ENCODE results near the gene IPO5.
"Not testable (repeated sequence)": the region's sequence is repeated elsewhere in the genome, so short reads cannot be mapped to it uniquely, and the experiment has no call there.

The IPO5 gene

DNA sequence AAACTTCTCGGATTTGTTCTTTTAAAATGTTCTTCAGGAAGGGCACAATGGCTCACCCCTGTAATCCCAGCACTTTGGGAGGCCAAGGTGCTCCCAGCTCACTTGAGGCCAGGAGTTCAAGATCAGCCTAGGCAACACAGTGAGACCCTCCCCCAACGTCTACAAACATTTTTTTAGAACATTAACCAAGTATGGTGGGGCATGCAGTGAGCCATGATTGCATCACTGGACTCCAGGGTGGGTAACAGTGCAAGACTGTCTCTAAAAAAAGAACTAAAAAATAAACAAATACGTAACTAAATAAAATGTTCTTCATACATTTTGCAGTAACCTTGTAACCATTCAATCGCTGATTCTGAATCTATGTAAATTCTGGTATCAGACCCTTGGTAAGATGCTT lies 2.1 kb upstream of the IPO5 start:
- Histone ChIP-seq H3K27me3 (ENCODE audit: control insufficient read depth, insufficient read depth, low read length) (no peaks in the 10 kb centered on the region), H3K36me3 (ENCODE audit: control insufficient read depth, insufficient read depth, low read length) (no peaks in the 10 kb centered on the region), H3K9me3 (ENCODE audit: control insufficient read depth, insufficient read depth, low read depth, low read length) (peaks cover 6% of the 10 kb centered on the region), H3K4me3 (ENCODE audit: low read depth, low read length) (no peak overlapping the region), H3K9ac (ENCODE audit: low read length) (no peak overlapping the region), H3K4me1 (ENCODE audit: control insufficient read depth, insufficient read depth, low read length) (no peaks in the 10 kb centered on the region), H3K27ac (ENCODE audit: low read depth, low read length) (no peak overlapping the region)

DNA sequence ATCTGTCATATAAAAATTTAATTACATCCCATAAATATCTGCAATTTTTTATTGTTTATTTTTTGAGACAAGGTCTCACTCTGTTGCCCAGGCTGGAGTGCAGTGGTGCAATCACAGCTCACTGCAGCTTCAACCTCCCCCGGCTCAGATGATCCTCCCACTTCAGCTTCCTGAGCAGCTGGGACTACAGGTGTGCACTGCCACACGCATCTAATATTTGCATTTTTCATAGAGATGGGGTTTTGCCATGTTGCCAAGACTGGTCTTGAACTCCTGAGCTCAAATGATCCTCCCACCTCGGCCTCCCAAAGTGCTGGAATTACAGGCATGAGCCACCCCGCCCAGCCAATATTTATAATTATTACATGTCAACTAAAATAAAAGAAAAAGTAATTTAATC lies 644 bp upstream of the IPO5 start:
- not testable (repeated sequence) for H3K9ac ChIP-seq (ENCODE audit: low read length); H3K9me3 ChIP-seq (ENCODE audit: control insufficient read depth, insufficient read depth, low read depth, low read length); H3K27me3 ChIP-seq (ENCODE audit: control insufficient read depth, insufficient read depth, low read length); H3K4me3 ChIP-seq (ENCODE audit: low read depth, low read length); H3K4me1 ChIP-seq (ENCODE audit: control insufficient read depth, insufficient read depth, low read length); H3K27ac ChIP-seq (ENCODE audit: low read depth, low read length); H3K36me3 ChIP-seq (ENCODE audit: control insufficient read depth, insufficient read depth, low read length)

DNA sequence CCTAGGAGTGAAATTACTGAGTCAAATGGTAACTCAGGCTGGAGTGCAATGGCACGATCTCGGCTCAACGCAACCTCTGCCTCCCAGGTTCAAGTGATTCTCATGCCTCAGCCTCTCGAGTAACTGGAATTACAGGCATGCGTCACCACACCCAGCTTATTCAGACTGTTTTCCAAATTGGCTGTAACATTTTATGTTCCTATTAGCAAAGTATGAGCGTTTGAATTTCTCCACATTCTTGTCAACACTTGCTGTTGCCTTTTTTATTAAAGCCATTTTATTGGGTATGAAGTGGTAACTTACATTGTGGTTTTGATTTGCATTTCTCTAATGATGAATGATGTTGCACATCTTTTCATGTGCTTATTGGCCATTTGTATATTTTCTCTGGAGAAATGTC lies 7.9 kb downstream of the IPO5 start:
- Histone ChIP-seq H3K9me3 (ENCODE audit: control insufficient read depth, insufficient read depth, low read depth, low read length) (no peaks in the 10 kb centered on the region), H3K4me3 (ENCODE audit: low read depth, low read length) (no peak overlapping the region), H3K27ac (ENCODE audit: low read depth, low read length) (no peak overlapping the region), H3K36me3 (ENCODE audit: control insufficient read depth, insufficient read depth, low read length) (no peaks in the 10 kb centered on the region), H3K27me3 (ENCODE audit: control insufficient read depth, insufficient read depth, low read length) (no peaks in the 10 kb centered on the region), H3K4me1 (ENCODE audit: control insufficient read depth, insufficient read depth, low read length) (no peaks in the 10 kb centered on the region), H3K9ac (ENCODE audit: low read length) (no peak overlapping the region)

DNA sequence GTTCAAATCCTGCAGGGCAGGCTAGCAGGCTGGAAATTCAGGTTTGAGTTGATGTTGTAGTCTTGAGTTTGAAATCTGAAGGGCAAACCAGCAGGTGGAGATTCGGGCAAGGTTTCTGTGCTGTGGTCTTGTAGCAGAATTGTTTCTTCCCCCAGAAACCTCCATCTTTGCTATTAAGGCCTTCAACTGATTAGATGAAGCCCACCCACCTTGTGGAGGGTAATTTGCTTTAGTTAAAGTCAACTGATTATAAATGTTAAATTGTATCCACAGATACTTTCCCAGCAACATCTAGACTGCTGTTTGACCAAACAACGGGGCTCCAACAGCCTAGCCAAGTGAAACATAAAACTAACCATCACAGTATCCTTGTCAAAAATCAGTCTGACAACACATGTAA lies 9.4 kb downstream of the IPO5 start:
- Histone ChIP-seq H3K27ac (ENCODE audit: low read depth, low read length) (no peak overlapping the region), H3K4me3 (ENCODE audit: low read depth, low read length) (no peak overlapping the region), H3K9me3 (ENCODE audit: control insufficient read depth, insufficient read depth, low read depth, low read length) (no peaks in the 10 kb centered on the region), H3K9ac (ENCODE audit: low read length) (no peak overlapping the region), H3K36me3 (ENCODE audit: control insufficient read depth, insufficient read depth, low read length) (no peaks in the 10 kb centered on the region), H3K27me3 (ENCODE audit: control insufficient read depth, insufficient read depth, low read length) (no peaks in the 10 kb centered on the region), H3K4me1 (ENCODE audit: control insufficient read depth, insufficient read depth, low read length) (no peaks in the 10 kb centered on the region)

DNA sequence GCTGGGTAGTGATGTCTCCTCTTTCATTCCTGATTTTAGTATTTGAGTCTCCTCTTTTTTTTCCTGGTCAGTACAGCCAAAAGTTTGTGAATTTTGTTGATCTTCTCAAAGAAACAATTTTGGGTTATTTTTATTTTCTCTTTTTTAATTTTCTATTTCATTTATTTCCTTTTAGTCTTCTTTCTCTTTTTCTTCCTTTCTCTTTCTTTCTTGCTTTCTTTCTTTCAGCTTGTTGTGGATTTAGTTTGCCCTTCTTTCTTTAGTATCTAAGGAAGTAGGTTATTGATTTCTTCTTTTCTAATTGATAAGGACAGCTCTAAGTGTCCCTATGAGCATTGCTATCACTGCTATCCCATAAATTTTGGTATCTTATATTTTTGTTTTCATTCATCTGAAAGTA lies 13.8 kb downstream of the IPO5 start:
- H3K36me3 ChIP-seq (ENCODE audit: control insufficient read depth, insufficient read depth, low read length) = no peaks in the 10 kb centered on the region
- no peaks in the 10 kb centered on the region for H3K4me1 ChIP-seq (ENCODE audit: control insufficient read depth, insufficient read depth, low read length)
- no peaks in the 10 kb centered on the region for H3K27me3 ChIP-seq (ENCODE audit: control insufficient read depth, insufficient read depth, low read length)
- H3K9me3 ChIP-seq (ENCODE audit: control insufficient read depth, insufficient read depth, low read depth, low read length) = no peaks in the 10 kb centered on the region
- H3K9ac ChIP-seq (ENCODE audit: low read length) = no peak overlapping the region
- H3K4me3 ChIP-seq (ENCODE audit: low read depth, low read length) = no peak overlapping the region
- H3K27ac ChIP-seq (ENCODE audit: low read depth, low read length) = no peak overlapping the region

DNA sequence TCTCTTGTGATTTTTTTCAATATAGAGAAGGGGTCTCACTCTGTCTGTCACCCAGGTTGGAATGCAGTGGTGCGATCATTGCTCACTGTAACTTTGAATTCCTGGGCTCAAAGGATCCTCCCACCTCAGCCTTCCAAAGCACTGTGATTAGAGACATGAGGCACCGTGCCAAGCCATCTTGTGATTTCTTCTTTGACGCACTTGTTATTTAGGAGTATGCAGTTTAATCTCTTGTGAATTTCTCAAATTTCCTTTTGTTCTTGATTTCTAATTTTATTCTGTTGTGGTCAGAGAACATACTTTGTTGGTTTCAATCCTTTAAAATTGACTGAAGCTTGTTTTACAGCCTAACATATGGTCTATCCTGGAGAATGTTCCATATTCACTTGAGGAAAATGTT lies 14.5 kb downstream of the IPO5 start:
- Histone ChIP-seq H3K36me3 (ENCODE audit: control insufficient read depth, insufficient read depth, low read length) (no peaks in the 10 kb centered on the region), H3K4me1 (ENCODE audit: control insufficient read depth, insufficient read depth, low read length) (no peaks in the 10 kb centered on the region), H3K9ac (ENCODE audit: low read length) (no peak overlapping the region), H3K27me3 (ENCODE audit: control insufficient read depth, insufficient read depth, low read length) (no peaks in the 10 kb centered on the region), H3K4me3 (ENCODE audit: low read depth, low read length) (no peak overlapping the region), H3K9me3 (ENCODE audit: control insufficient read depth, insufficient read depth, low read depth, low read length) (no peaks in the 10 kb centered on the region), H3K27ac (ENCODE audit: low read depth, low read length) (no peak overlapping the region)

DNA sequence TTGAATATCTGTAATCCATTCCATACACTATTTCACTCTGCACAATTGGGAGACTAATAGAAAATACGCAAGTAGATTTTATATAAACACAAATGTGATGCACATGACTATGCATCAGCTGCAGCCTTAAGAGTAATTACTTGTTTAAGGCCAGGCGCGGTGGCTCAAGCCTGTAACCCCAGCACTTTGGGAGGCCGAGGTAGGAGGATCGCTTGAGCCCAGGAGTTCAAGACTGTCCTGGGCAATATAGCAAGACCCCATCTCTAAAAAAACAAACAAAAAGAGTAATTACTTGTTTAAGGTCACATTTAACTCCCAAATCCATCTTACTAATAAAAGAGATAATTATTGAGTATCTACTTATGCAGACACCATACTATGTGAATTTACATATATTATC lies 18.0 kb downstream of the IPO5 start:
- H3K27me3 ChIP-seq (ENCODE audit: control insufficient read depth, insufficient read depth, low read length) = no peaks in the 10 kb centered on the region
- H3K36me3 ChIP-seq (ENCODE audit: control insufficient read depth, insufficient read depth, low read length) = no peaks in the 10 kb centered on the region
- H3K27ac ChIP-seq (ENCODE audit: low read depth, low read length) = no peak overlapping the region
- no peaks in the 10 kb centered on the region; the same call in 1 of the 2 replicates for H3K4me1 ChIP-seq (ENCODE audit: control insufficient read depth, insufficient read depth, low read length)
- no peak overlapping the region for H3K4me3 ChIP-seq (ENCODE audit: low read depth, low read length)
- no peak overlapping the region for H3K9ac ChIP-seq (ENCODE audit: low read length)
- no peaks in the 10 kb centered on the region for H3K9me3 ChIP-seq (ENCODE audit: control insufficient read depth, insufficient read depth, low read depth, low read length)

DNA sequence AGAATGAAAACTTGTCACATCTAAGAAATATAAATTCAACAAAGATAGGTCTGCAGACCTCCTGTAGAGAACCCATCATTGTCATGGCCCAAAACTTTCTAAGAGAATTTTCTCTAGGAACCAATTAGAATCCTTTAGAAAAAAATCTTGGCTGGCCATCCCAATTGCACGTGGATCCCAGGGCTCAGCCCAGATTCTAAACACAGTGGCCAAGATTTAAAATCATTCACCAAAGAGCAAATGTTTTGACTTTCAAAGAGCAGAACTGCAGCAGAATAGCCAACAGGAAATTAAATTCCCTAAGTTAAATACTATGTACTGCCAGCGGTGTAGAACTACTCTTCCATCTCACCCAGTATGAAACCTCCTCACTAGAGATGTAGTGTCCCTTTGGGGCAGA lies 21.3 kb downstream of the IPO5 start:
- no peaks in the 10 kb centered on the region for H3K9me3 ChIP-seq (ENCODE audit: control insufficient read depth, insufficient read depth, low read depth, low read length)
- no peak overlapping the region for H3K27ac ChIP-seq (ENCODE audit: low read depth, low read length)
- no peak overlapping the region for H3K4me3 ChIP-seq (ENCODE audit: low read depth, low read length)
- peaks cover 10% of the 10 kb centered on the region for H3K4me1 ChIP-seq (ENCODE audit: control insufficient read depth, insufficient read depth, low read length)
- H3K36me3 ChIP-seq (ENCODE audit: control insufficient read depth, insufficient read depth, low read length) = 0 out of 2 replicates have a peak, but pooled peaks cover 5% of the 10 kb centered on the region
- H3K27me3 ChIP-seq (ENCODE audit: control insufficient read depth, insufficient read depth, low read length) = no peaks in the 10 kb centered on the region
- H3K9ac ChIP-seq (ENCODE audit: low read length) = no peak overlapping the region

DNA sequence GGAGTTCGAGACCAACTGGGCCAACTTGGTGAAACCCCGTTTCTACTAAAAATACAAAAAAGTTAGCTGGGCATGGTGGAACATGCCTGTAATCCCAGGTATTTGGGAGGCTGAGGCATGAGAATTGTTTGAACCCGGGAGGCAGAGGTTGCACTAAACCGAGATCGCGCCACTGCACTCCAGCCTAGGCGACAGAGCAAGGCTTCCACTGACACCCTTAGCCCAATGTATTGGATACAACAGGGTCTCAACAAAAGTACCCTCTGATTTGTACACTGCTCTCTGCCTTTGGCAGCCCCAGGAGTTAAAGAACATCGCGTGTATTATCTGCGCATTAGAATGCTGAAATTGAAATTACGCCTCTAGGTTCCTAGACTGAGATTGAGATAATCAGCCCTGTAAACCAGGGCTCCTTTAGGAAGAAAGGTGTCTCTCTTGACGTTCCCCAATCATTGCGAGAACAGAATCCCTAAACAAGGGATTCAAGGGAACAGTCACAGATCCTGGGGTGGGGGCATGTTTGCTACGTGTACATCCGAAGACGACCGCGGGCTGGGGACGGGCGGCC lies 21.9 kb downstream of the IPO5 start:
- H3K36me3 ChIP-seq (ENCODE audit: control insufficient read depth, insufficient read depth, low read length) = 0 out of 2 replicates have a peak, but pooled peaks cover 6% of the 10 kb centered on the region
- H3K27ac ChIP-seq (ENCODE audit: low read depth, low read length) = peak overlapping the region; percentile 92
- no peaks in the 10 kb centered on the region for H3K27me3 ChIP-seq (ENCODE audit: control insufficient read depth, insufficient read depth, low read length)
- H3K4me3 ChIP-seq (ENCODE audit: low read depth, low read length) = peak overlapping the region; percentile 71
- no peaks in the 10 kb centered on the region for H3K9me3 ChIP-seq (ENCODE audit: control insufficient read depth, insufficient read depth, low read depth, low read length)
- H3K9ac ChIP-seq (ENCODE audit: low read length) = peak overlapping the region; percentile 87
- H3K4me1 ChIP-seq (ENCODE audit: control insufficient read depth, insufficient read depth, low read length) = peaks cover 14% of the 10 kb centered on the region

DNA sequence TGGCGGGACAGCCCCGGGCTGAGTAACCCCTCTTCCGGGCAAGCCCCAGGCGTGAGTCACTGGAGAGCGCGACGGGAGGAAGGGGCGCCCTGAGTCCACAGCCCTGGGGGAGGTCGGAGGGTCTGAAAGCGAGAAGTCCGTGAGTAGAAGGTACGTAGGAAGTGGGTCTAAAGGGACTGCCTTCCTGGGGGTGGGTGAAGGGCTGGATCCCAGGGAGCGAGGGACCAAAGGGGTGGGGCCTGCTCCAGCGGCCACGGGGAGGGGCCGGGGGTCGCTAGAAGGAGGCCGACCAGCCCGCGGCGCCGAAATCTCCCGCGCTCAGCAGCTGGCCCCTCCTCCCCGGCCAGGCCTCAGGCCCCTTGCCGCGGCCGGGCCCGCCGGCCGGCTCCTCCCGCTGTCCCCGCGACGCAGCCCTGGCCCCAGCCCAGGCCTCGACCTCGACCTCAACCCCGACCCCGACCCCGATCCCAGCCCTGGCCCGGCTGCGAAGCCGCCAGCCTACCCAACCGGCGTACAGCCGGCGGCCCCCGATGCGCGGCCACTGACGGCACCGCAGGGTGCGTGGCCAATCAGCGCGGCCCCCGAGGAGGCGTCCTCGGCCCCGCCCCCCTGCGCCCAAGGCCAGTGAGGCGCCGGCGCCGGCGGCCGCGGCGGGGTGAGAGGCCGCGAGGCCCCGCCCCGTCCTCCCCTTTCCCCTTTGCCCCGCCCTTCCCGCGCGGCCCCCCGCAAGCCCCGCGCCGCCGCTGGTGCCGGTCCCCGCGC lies 22.6 kb downstream of the IPO5 start:
- Histone ChIP-seq H3K9ac (ENCODE audit: low read length) (peak overlapping the region; percentile 98), H3K27me3 (ENCODE audit: control insufficient read depth, insufficient read depth, low read length) (no peaks in the 10 kb centered on the region), H3K9me3 (ENCODE audit: control insufficient read depth, insufficient read depth, low read depth, low read length) (no peaks in the 10 kb centered on the region), H3K4me1 (ENCODE audit: control insufficient read depth, insufficient read depth, low read length) (peaks cover 14% of the 10 kb centered on the region), H3K4me3 (ENCODE audit: low read depth, low read length) (peak overlapping the region; percentile 90), H3K36me3 (ENCODE audit: control insufficient read depth, insufficient read depth, low read length) (0 out of 2 replicates have a peak, but pooled peaks cover 6% of the 10 kb centered on the region), H3K27ac (ENCODE audit: low read depth, low read length) (peak overlapping the region; percentile 92)

DNA sequence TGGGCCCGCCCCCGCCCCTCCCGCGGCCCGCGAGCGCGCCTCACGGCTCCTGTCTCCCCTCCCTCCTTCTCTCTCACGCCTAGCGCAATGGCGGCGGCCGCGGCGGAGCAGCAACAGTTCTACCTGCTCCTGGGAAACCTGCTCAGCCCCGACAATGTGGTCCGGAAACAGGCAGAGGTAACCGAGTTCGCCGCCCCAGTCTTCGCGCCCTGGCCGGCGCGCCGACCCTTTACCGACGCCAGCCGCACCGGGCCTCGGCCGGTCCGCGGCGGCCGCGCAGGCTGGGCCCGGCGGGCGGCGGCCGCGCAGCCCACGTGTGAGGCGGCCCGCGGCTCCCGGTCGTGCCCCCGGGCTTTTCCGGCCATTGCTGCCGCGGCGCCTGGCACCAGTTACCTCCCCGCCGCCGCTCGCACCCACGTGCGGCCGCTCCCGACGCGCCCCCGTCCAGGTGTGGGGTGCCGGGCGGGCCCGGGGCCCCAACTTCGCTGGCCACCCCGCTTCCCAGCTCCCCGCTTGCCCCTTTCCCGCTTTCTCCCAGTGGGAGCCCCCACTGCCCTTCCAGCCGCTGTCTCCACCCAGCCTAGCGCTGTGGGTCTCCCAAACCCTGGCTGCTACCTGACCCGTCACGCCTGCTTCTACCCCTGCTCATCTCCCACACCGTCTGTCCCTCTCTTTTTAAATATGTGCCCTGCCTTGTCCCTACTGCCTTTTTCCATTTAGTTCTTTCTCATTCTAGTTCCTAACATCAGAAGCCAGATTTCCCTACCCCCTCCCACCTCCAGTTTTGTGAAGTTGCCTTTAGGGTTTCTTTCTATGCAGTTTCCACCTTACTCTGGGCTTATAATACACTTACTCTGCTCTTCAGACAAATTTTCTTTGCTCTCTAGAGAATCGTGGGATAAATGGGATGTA lies 23.4 kb downstream of the IPO5 start:
- peak overlapping the region; percentile 90 for H3K4me3 ChIP-seq (ENCODE audit: low read depth, low read length)
- H3K4me1 ChIP-seq (ENCODE audit: control insufficient read depth, insufficient read depth, low read length) = peaks cover 14% of the 10 kb centered on the region
- H3K36me3 ChIP-seq (ENCODE audit: control insufficient read depth, insufficient read depth, low read length) = peaks cover 13% of the 10 kb centered on the region
- no peaks in the 10 kb centered on the region for H3K27me3 ChIP-seq (ENCODE audit: control insufficient read depth, insufficient read depth, low read length)
- no peaks in the 10 kb centered on the region for H3K9me3 ChIP-seq (ENCODE audit: control insufficient read depth, insufficient read depth, low read depth, low read length)
- peak overlapping the region; percentile 77 for H3K27ac ChIP-seq (ENCODE audit: low read depth, low read length)
- peak overlapping the region; percentile 98 for H3K9ac ChIP-seq (ENCODE audit: low read length)

All from HUES6 (cell line).